SK-N-SH treated with all-trans-retinoic acid at 6 μM for 48 hours (cell line): Measurements from ENCODE around the gene ZBTB32.

Experiments used
- ATAC-seq: fragments of 200-7000 bp; cut with Tn5 transposase; 3 replicates; pipeline ENCODE4 v1.9.1; 2020; ENCODE audit warnings: mild to moderate bottlenecking, moderate library complexity
- ARNTL ChIP-seq: fragments of 450-650 bp; formaldehyde crosslinking; IDR thresholded peaks from 2 replicates; pipeline ENCODE4 v1.5.0; 2020; ENCODE audit warnings: low read depth, mild to moderate bottlenecking, moderate library complexity, borderline replicate concordance
- BACH2 ChIP-seq: fragments of 250-450 bp; sonication (Bioruptor Pico); IDR thresholded peaks from 2 replicates; pipeline ENCODE4 v1.9.0; 2021; ENCODE audit warnings: mild to moderate bottlenecking, borderline replicate concordance
- CREB5 ChIP-seq: fragments of 250-450 bp; sonication (Bioruptor Pico); IDR thresholded peaks from 2 replicates; pipeline ENCODE4 v1.5.1; 2020; ENCODE audit warnings: low read depth, mild to moderate bottlenecking, moderate library complexity
- CSDC2 ChIP-seq: fragments of 250-450 bp; sonication (Bioruptor Pico); IDR thresholded peaks from 2 replicates; pipeline ENCODE4 v1.5.0; 2020; ENCODE audit warnings: mild to moderate bottlenecking, moderate library complexity
- CSRNP3 ChIP-seq: fragments of 250-450 bp; sonication (Bioruptor Pico); IDR thresholded peaks from 2 replicates; pipeline ENCODE4 v1.5.1; 2021; ENCODE audit warnings: mild to moderate bottlenecking, moderate library complexity
- ESRRG ChIP-seq: fragments of 250-450 bp; sonication (Bioruptor Pico); IDR thresholded peaks from 2 replicates; pipeline ENCODE4 v1.6.1; 2021; ENCODE audit warnings: mild to moderate bottlenecking
- GLIS3 ChIP-seq: fragments of 250-450 bp; sonication (Bioruptor Pico); IDR thresholded peaks from 2 replicates; pipeline ENCODE4 v1.5.0; 2020; ENCODE audit warnings: mild to moderate bottlenecking, moderate library complexity
- ISL1 ChIP-seq: fragments of 250-450 bp; sonication (Bioruptor Pico); IDR thresholded peaks from 2 replicates; pipeline ENCODE4 v2.1.2; 2022; ENCODE audit warnings: mild to moderate bottlenecking, moderate library complexity
- OSR1 ChIP-seq: fragments of 250-450 bp; sonication (Bioruptor Pico); IDR thresholded peaks from 2 replicates; pipeline ENCODE4 v1.8.0; 2022; ENCODE audit warnings: moderate library complexity, mild to moderate bottlenecking, inconsistent platforms
- PPARA ChIP-seq: fragments of 250-450 bp; sonication (Bioruptor Pico); IDR thresholded peaks from 2 replicates; pipeline ENCODE4 v1.5.0; 2020; ENCODE audit warnings: mild to moderate bottlenecking, borderline replicate concordance
- RARB ChIP-seq: fragments of 250-450 bp; sonication (Bioruptor Pico); IDR thresholded peaks from 2 replicates; pipeline ENCODE4 v1.8.0; 2021; ENCODE audit warnings: mild to moderate bottlenecking, moderate library complexity
- SNAI2 ChIP-seq: fragments of 250-450 bp; sonication (Bioruptor Pico); IDR thresholded peaks from 2 replicates; pipeline ENCODE4 v1.5.0; 2020; ENCODE audit warnings: mild to moderate bottlenecking, moderate library complexity
- TCF4 ChIP-seq: fragments of 250-450 bp; sonication (Bioruptor Pico); IDR thresholded peaks from 2 replicates; pipeline ENCODE4 v1.8.0; 2021; ENCODE audit warnings: mild to moderate bottlenecking, moderate library complexity, borderline replicate concordance
- TOX ChIP-seq: fragments of 250-450 bp; sonication (Bioruptor Pico); IDR thresholded peaks from 2 replicates; pipeline ENCODE4 v1.8.0; 2021; ENCODE audit warnings: mild to moderate bottlenecking, moderate library complexity, borderline replicate concordance
- ZC3H10 ChIP-seq: fragments of 250-450 bp; sonication (Bioruptor Pico); IDR thresholded peaks from 2 replicates; pipeline ENCODE4 v1.5.1; 2021; ENCODE audit warnings: mild to moderate bottlenecking, moderate library complexity
- ZFP3 ChIP-seq: fragments of 250-450 bp; sonication (Bioruptor Pico); IDR thresholded peaks from 2 replicates; pipeline ENCODE4 v1.5.0; 2020; ENCODE audit warnings: mild to moderate bottlenecking, moderate library complexity
- ZFP30 ChIP-seq: fragments of 450-650 bp; formaldehyde crosslinking; IDR thresholded peaks from 2 replicates; pipeline ENCODE4 v1.5.0; 2022; ENCODE audit warnings: mild to moderate bottlenecking, moderate library complexity
- ZNF565 ChIP-seq: fragments of 450-650 bp; formaldehyde crosslinking; conservative IDR thresholded peaks from 2 replicates; pipeline ENCODE4 v1.5.0; 2020; ENCODE audit warnings: low read depth, mild to moderate bottlenecking, moderate library complexity
- ZNF70 ChIP-seq: fragments of 450-650 bp; formaldehyde crosslinking; IDR thresholded peaks from 2 replicates; pipeline ENCODE4 v1.5.0; 2020; ENCODE audit warnings: mild to moderate bottlenecking, moderate library complexity
- ZNF8 ChIP-seq: fragments of 450-650 bp; formaldehyde crosslinking; IDR thresholded peaks from 2 replicates; pipeline ENCODE4 v1.5.0; 2020; ENCODE audit warnings: mild to moderate bottlenecking, moderate library complexity
- TF ChIP-seq, protein P1 (sequence below): fragments of 250-450 bp; sonication (Bioruptor Pico); IDR thresholded peaks from 2 replicates; pipeline ENCODE4 v1.5.0; 2020; ENCODE audit warnings: mild to moderate bottlenecking, moderate library complexity
- TF ChIP-seq, protein P2 (sequence below): fragments of 250-450 bp; sonication (Bioruptor Pico); IDR thresholded peaks from 2 replicates; pipeline ENCODE4 v1.8.0; 2020; ENCODE audit warnings: mild to moderate bottlenecking, moderate library complexity, borderline replicate concordance
- TF ChIP-seq, protein P3 (sequence below): fragments of 250-450 bp; sonication (Bioruptor Pico); IDR thresholded peaks from 2 replicates; pipeline ENCODE4 v1.8.0; 2021; ENCODE audit warnings: low read depth, mild to moderate bottlenecking, moderate library complexity, borderline replicate concordance

The ZBTB32 gene

GRCh38 chr19:35740423-35741202 lies 36.3 kb downstream of the ZBTB32 start:
- ATAC-seq: peak; percentile 87
- TF ChIP-seq ZFP3 (CRISPR knock-in tag): no peak
- no peak for TF ChIP-seq ZNF70 (CRISPR knock-in tag)
- no peak for TF ChIP-seq CSDC2 (CRISPR knock-in tag)
- TF ChIP-seq, protein P1, sequence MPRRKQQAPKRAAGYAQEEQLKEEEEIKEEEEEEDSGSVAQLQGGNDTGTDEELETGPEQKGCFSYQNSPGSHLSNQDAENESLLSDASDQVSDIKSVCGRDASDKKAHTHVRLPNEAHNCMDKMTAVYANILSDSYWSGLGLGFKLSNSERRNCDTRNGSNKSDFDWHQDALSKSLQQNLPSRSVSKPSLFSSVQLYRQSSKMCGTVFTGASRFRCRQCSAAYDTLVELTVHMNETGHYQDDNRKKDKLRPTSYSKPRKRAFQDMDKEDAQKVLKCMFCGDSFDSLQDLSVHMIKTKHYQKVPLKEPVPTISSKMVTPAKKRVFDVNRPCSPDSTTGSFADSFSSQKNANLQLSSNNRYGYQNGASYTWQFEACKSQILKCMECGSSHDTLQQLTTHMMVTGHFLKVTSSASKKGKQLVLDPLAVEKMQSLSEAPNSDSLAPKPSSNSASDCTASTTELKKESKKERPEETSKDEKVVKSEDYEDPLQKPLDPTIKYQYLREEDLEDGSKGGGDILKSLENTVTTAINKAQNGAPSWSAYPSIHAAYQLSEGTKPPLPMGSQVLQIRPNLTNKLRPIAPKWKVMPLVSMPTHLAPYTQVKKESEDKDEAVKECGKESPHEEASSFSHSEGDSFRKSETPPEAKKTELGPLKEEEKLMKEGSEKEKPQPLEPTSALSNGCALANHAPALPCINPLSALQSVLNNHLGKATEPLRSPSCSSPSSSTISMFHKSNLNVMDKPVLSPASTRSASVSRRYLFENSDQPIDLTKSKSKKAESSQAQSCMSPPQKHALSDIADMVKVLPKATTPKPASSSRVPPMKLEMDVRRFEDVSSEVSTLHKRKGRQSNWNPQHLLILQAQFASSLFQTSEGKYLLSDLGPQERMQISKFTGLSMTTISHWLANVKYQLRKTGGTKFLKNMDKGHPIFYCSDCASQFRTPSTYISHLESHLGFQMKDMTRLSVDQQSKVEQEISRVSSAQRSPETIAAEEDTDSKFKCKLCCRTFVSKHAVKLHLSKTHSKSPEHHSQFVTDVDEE (CRISPR knock-in tag): peak; percentile 16; the same call in 1 of the 2 replicates
- no peak for TF ChIP-seq PPARA (CRISPR knock-in tag)
- peak; percentile 42; the same call in 1 of the 2 replicates for TF ChIP-seq TCF4
- TF ChIP-seq CSRNP3 (CRISPR knock-in tag): no peak
- TF ChIP-seq ZNF8: no peak
- TF ChIP-seq SNAI2: no peak
- no peak for TF ChIP-seq OSR1 (CRISPR knock-in tag)
- no peak for TF ChIP-seq RARB (CRISPR knock-in tag)
- TF ChIP-seq ESRRG: no peak
- TF ChIP-seq GLIS3 (CRISPR knock-in tag): 0 out of 2 replicates have a peak, but pooled peaks have one; percentile 43
- TF ChIP-seq ARNTL (CRISPR knock-in tag): no peak
- TF ChIP-seq ISL1 (CRISPR knock-in tag): no peak
- TF ChIP-seq, protein P2, sequence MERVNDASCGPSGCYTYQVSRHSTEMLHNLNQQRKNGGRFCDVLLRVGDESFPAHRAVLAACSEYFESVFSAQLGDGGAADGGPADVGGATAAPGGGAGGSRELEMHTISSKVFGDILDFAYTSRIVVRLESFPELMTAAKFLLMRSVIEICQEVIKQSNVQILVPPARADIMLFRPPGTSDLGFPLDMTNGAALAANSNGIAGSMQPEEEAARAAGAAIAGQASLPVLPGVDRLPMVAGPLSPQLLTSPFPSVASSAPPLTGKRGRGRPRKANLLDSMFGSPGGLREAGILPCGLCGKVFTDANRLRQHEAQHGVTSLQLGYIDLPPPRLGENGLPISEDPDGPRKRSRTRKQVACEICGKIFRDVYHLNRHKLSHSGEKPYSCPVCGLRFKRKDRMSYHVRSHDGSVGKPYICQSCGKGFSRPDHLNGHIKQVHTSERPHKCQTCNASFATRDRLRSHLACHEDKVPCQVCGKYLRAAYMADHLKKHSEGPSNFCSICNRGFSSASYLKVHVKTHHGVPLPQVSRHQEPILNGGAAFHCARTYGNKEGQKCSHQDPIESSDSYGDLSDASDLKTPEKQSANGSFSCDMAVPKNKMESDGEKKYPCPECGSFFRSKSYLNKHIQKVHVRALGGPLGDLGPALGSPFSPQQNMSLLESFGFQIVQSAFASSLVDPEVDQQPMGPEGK (CRISPR knock-in tag): no peak
- TF ChIP-seq, protein P3, sequence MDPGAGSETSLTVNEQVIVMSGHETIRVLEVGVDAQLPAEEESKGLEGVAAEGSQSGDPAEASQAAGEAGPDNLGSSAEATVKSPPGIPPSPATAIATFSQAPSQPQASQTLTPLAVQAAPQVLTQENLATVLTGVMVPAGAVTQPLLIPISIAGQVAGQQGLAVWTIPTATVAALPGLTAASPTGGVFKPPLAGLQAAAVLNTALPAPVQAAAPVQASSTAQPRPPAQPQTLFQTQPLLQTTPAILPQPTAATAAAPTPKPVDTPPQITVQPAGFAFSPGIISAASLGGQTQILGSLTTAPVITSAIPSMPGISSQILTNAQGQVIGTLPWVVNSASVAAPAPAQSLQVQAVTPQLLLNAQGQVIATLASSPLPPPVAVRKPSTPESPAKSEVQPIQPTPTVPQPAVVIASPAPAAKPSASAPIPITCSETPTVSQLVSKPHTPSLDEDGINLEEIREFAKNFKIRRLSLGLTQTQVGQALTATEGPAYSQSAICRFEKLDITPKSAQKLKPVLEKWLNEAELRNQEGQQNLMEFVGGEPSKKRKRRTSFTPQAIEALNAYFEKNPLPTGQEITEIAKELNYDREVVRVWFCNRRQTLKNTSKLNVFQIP (CRISPR knock-in tag): no peak
- no peak for TF ChIP-seq BACH2 (CRISPR knock-in tag)
- no peak for TF ChIP-seq TOX (CRISPR knock-in tag)
- no peak for TF ChIP-seq ZC3H10 (CRISPR knock-in tag)
- TF ChIP-seq ZNF565 (CRISPR knock-in tag): no peak

DNA sequence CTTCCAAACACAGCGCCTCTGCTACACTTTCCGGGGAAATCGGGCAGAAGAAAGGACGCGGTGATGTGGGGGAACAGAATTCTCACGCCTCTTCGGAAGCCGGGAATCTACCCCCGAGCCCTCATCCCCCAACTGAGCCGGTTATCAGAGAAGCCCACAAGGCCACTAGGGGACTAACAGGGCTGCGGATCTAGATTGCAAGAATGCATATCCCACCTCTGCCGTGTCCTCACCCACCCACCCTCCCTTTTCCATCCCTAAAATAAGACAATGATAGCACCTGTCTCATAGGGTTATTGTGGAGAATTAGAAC lies 36.8 kb downstream of the ZBTB32 start:
- no peak for ATAC-seq
- TF ChIP-seq ZNF8: no peak
- no peak for TF ChIP-seq PPARA (CRISPR knock-in tag)
- TF ChIP-seq, protein P1 (CRISPR knock-in tag): no peak
- TF ChIP-seq ZFP3 (CRISPR knock-in tag): no peak
- TF ChIP-seq ARNTL (CRISPR knock-in tag): no peak
- TF ChIP-seq SNAI2: no peak
- TF ChIP-seq ZC3H10 (CRISPR knock-in tag): no peak
- no peak for TF ChIP-seq TCF4
- no peak for TF ChIP-seq BACH2 (CRISPR knock-in tag)
- TF ChIP-seq RARB (CRISPR knock-in tag): no peak
- TF ChIP-seq CREB5 (CRISPR knock-in tag): no peak
- TF ChIP-seq CSDC2 (CRISPR knock-in tag): no peak
- TF ChIP-seq TOX (CRISPR knock-in tag): no peak
- TF ChIP-seq OSR1 (CRISPR knock-in tag): no peak
- no peak for TF ChIP-seq ZFP30
- no peak for TF ChIP-seq ISL1 (CRISPR knock-in tag)
- TF ChIP-seq ZNF70 (CRISPR knock-in tag): no peak
- no peak for TF ChIP-seq ZNF565 (CRISPR knock-in tag)
- TF ChIP-seq GLIS3 (CRISPR knock-in tag): no peak
- TF ChIP-seq, protein P3 (CRISPR knock-in tag): no peak
